Ishikawa (cell line): ENCODE data around the gene TMEM62.

ENCODE experiments used
- CEBPB ChIP-seq: IDR thresholded peaks from 2 replicates; pipeline ENCODE4 v1.6.1; 2012
- CREB1 ChIP-seq: IDR thresholded peaks from 2 replicates; pipeline ENCODE4 v1.6.1; 2012; ENCODE audit warnings: low read depth
- EGR1 ChIP-seq: IDR thresholded peaks from 2 replicates; pipeline ENCODE4 v1.6.1; 2012
- EP300 ChIP-seq: IDR thresholded peaks from 2 replicates; pipeline ENCODE4 v1.6.1; 2012; ENCODE audit warnings: borderline replicate concordance
- FOXM1 ChIP-seq: IDR thresholded peaks from 2 replicates; pipeline ENCODE4 v1.6.1; 2012; ENCODE audit warnings: low read depth, borderline replicate concordance
- NFIC ChIP-seq: IDR thresholded peaks from 2 replicates; pipeline ENCODE4 v1.6.1; 2012
- RAD21 ChIP-seq: IDR thresholded peaks from 2 replicates; pipeline ENCODE4 v1.6.1; 2012; ENCODE audit warnings: low read depth
- TAF1 ChIP-seq: IDR thresholded peaks from 2 replicates; pipeline ENCODE4 v1.6.1; 2012; ENCODE audit warnings: low read depth, mild to moderate bottlenecking
- TEAD4 ChIP-seq: IDR thresholded peaks from 2 replicates; pipeline ENCODE4 v1.6.1; 2012
- YY1 ChIP-seq: IDR thresholded peaks from 2 replicates; pipeline ENCODE4 v1.6.1; 2012; ENCODE audit warnings: low read depth
- ZBTB7A ChIP-seq: IDR thresholded peaks from 2 replicates; pipeline ENCODE4 v1.6.1; 2012; ENCODE audit warnings: low read depth
- TF ChIP-seq, protein P1 (sequence below): IDR thresholded peaks from 2 replicates; pipeline ENCODE4 v1.6.1; 2012; ENCODE audit warnings: low read depth, mild to moderate bottlenecking
- TF ChIP-seq, protein P2 (sequence below): IDR thresholded peaks from 2 replicates; pipeline ENCODE4 v1.6.1; 2012
- TF ChIP-seq, protein P3 (sequence below): IDR thresholded peaks from 2 replicates; pipeline ENCODE4 v1.6.1; 2012

DNA sequence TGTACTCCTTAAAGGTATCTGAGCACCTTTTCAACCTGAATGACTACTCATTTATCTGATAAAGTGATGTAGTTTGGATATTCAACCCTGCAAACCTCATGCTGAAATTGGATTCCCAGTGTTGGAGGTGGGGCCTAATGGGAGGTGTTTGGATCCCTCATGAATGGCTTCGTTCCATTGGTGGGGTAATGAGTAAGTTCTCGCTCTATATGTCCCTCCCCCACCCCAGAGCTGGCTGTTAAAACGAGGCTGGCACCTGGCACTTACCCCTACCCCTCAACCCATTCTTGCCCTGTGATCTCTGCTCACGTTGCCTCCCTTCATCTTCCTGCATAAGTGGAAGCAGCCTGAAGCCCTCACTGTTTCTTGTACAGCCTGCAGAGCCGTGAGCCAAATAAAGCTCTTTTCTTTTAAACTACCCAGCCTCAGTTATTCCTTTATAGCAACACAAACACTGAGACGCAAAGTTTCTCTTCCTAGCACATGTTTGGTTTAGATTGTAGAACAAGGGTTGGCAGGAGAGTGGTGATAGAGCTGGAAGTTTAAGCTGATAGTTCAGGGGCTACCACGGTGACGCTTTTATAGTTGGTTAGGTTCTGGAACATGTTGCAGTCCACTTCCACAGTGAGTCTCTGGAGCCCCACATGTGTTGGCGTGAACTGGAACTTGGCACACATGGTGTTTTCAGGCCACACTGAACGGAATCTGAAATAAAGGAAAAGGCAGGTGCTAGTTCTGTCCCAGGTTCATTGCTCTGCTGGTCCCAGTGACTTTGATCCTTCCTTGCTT is 63.6 kb downstream of the TMEM62 start:
- TF ChIP-seq NFIC (no peak), EP300 (no peak), RAD21 (no peak), CREB1 (no peak), CEBPB (no peak), ZBTB7A (no peak), FOXM1 (no peak), EGR1 (no peak), TAF1 (no peak), YY1 (no peak), TEAD4 (no peak)
- TF ChIP-seq, protein P1, sequence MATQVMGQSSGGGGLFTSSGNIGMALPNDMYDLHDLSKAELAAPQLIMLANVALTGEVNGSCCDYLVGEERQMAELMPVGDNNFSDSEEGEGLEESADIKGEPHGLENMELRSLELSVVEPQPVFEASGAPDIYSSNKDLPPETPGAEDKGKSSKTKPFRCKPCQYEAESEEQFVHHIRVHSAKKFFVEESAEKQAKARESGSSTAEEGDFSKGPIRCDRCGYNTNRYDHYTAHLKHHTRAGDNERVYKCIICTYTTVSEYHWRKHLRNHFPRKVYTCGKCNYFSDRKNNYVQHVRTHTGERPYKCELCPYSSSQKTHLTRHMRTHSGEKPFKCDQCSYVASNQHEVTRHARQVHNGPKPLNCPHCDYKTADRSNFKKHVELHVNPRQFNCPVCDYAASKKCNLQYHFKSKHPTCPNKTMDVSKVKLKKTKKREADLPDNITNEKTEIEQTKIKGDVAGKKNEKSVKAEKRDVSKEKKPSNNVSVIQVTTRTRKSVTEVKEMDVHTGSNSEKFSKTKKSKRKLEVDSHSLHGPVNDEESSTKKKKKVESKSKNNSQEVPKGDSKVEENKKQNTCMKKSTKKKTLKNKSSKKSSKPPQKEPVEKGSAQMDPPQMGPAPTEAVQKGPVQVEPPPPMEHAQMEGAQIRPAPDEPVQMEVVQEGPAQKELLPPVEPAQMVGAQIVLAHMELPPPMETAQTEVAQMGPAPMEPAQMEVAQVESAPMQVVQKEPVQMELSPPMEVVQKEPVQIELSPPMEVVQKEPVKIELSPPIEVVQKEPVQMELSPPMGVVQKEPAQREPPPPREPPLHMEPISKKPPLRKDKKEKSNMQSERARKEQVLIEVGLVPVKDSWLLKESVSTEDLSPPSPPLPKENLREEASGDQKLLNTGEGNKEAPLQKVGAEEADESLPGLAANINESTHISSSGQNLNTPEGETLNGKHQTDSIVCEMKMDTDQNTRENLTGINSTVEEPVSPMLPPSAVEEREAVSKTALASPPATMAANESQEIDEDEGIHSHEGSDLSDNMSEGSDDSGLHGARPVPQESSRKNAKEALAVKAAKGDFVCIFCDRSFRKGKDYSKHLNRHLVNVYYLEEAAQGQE, result no peak
- TF ChIP-seq, protein P2, sequence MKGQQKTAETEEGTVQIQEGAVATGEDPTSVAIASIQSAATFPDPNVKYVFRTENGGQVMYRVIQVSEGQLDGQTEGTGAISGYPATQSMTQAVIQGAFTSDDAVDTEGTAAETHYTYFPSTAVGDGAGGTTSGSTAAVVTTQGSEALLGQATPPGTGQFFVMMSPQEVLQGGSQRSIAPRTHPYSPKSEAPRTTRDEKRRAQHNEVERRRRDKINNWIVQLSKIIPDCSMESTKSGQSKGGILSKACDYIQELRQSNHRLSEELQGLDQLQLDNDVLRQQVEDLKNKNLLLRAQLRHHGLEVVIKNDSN, result no peak
- TF ChIP-seq, protein P3, sequence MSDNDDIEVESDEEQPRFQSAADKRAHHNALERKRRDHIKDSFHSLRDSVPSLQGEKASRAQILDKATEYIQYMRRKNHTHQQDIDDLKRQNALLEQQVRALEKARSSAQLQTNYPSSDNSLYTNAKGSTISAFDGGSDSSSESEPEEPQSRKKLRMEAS, result no peak
